GM13976 (cell line): Measurements from ENCODE around the gene DCXR.

Experiments used
- DNase-seq: peaks from one replicate; pipeline ENCODE4 v3.0.0; 2012; ENCODE audit warnings: low spot score
- CTCF ChIP-seq: IDR thresholded peaks from 2 replicates; pipeline ENCODE4 v1.5.1; 2012; ENCODE audit warnings: borderline replicate concordance, mild to moderate bottlenecking; ENCODE audit not compliant: insufficient read depth; ENCODE audit errors: extremely low read depth, missing control alignments, control extremely low read depth
- in situ Hi-C: fragments of 300-500 bp; cut with MboI; formaldehyde crosslinking; loops from one replicate; pipeline ENCODE4 v1.12.0; 2022; ENCODE audit warnings: low sequenced_read_pairs, mixed read lengths, inconsistent platforms; ENCODE audit not compliant: unreplicated experiment

Gene DCXR

GRCh38 chr17:82006468-82007227 is 30.8 kb downstream of the DCXR start:
- in situ Hi-C loops, result no loop called here
- no peak for DNase-seq
- TF ChIP-seq CTCF, result no peak

GRCh38 chr17:82005701-82006348 is 31.7 kb downstream of the DCXR start:
- in situ Hi-C loops, result no loop called here
- no peak for DNase-seq
- no peak for TF ChIP-seq CTCF

- no peak for TF ChIP-seq CTCF
- in situ Hi-C loops, result no loop called here
Observed at GRCh38 chr17:82004517-82005455, 32.7 kb downstream of the DCXR start.

GRCh38 chr17:82003411-82004381 is 33.8 kb downstream of the DCXR start:
- in situ Hi-C loops, result no loop called here
- DNase-seq, result no peak
- no peak for TF ChIP-seq CTCF

More at GRCh38 chr17:82004517-82005455, 32.7 kb downstream of the DCXR start:
- no peak for DNase-seq

GRCh38 chr17:82001571-82002056 is 35.9 kb downstream of the DCXR start:
- in situ Hi-C loops, result no loop called here
- DNase-seq, result no peak
- no peak for TF ChIP-seq CTCF
